Neuronal stem cell (in vitro differentiated cells): ENCODE results near the gene MYO16.
A peak's percentile ranks its signal among the peaks of the same experiment; 100 is the strongest.

Source experiments
- DNase-seq: peaks from one replicate; pipeline ENCODE4 v3.0.0-alpha.2; 2013; ENCODE audit warnings: low spot score
- H2AFZ ChIP-seq: one replicate; pipeline ENCODE4 v1.6.1; 2013; ENCODE audit warnings: mild to moderate bottlenecking, low read length, inconsistent platforms
- H2AK5ac ChIP-seq: 2 replicates; pipeline ENCODE4 v1.6.1; 2013; ENCODE audit warnings: low read depth, mild to moderate bottlenecking, inconsistent platforms, low read length, moderate library complexity, mixed read lengths
- H2BK120ac ChIP-seq: 2 replicates; pipeline ENCODE4 v1.6.1; 2013; ENCODE audit warnings: low read depth, mild to moderate bottlenecking, inconsistent platforms, low read length, moderate library complexity, mixed read lengths
- H2BK12ac ChIP-seq: one replicate; pipeline ENCODE4 v1.6.1; 2013; ENCODE audit warnings: low read length, inconsistent platforms
- H2BK15ac ChIP-seq: 2 replicates; pipeline ENCODE4 v1.6.1; 2013; ENCODE audit warnings: mild to moderate bottlenecking, low read length, inconsistent platforms, mixed read lengths
- H2BK5ac ChIP-seq: one replicate; pipeline ENCODE4 v1.6.1; 2013; ENCODE audit warnings: inconsistent platforms, mild to moderate bottlenecking, low read length, moderate library complexity
- H3K14ac ChIP-seq: one replicate; pipeline ENCODE4 v1.6.1; 2013; ENCODE audit warnings: low read length, inconsistent platforms
- H3K18ac ChIP-seq: 2 replicates; pipeline ENCODE4 v1.6.1; 2013; ENCODE audit warnings: low read length, inconsistent platforms
- H3K23ac ChIP-seq: 2 replicates; pipeline ENCODE4 v1.6.1; 2013; ENCODE audit warnings: low read depth, mild to moderate bottlenecking, mixed read lengths, low read length, inconsistent platforms; ENCODE audit not compliant: poor library complexity
- H3K27ac ChIP-seq: replicated peaks from 3 replicates; pipeline ENCODE4 v1.5.1; 2013; ENCODE audit warnings: low read length, inconsistent platforms
- H3K27me3 ChIP-seq, 3 experiments: 2 replicates each; pipeline ENCODE4 v1.6.1; 2013; ENCODE audit warnings: low read length in 3 of 3, mild to moderate bottlenecking in 2 of 3, inconsistent platforms in 1 of 3, low read depth in 1 of 3, mixed read lengths in 1 of 3, moderate library complexity in 1 of 3; ENCODE audit not compliant: control insufficient read depth in 3 of 3, insufficient read depth in 3 of 3
- H3K36me3 ChIP-seq, 2 donors: replicated peaks in 1 of 2; 2 replicates each; pipeline ENCODE4 v1.6.1; 2013; ENCODE audit warnings: low read length in 2 of 2; ENCODE audit not compliant: control insufficient read depth in 2 of 2, insufficient read depth in 2 of 2
- H3K4ac ChIP-seq: 2 replicates; pipeline ENCODE4 v1.6.1; 2013; ENCODE audit warnings: inconsistent platforms, mild to moderate bottlenecking, low read length, moderate library complexity
- H3K4me1 ChIP-seq, 2 donors: 1 replicate in 1 of 2; 2 replicates in 1 of 2; pipeline ENCODE4 v1.6.1; 2013; ENCODE audit warnings: low read length in 2 of 2, low read depth in 1 of 2; ENCODE audit not compliant: control insufficient read depth in 2 of 2, insufficient read depth in 1 of 2
- H3K4me2 ChIP-seq: one replicate; pipeline ENCODE4 v1.6.1; 2013; ENCODE audit warnings: mild to moderate bottlenecking, low read length, inconsistent platforms; ENCODE audit not compliant: insufficient read depth, poor library complexity, severe bottlenecking
- H3K4me3 ChIP-seq, 2 donors: 2 replicates each; pipeline ENCODE4 v1.5.1; 2013; ENCODE audit warnings: low read length in 2 of 2, mild to moderate bottlenecking in 2 of 2, inconsistent platforms in 1 of 2, moderate library complexity in 1 of 2
- H3K79me1 ChIP-seq: one replicate; pipeline ENCODE4 v1.6.1; 2013; ENCODE audit warnings: low read depth, mild to moderate bottlenecking, inconsistent platforms, low read length, moderate library complexity
- H3K9ac ChIP-seq: one replicate; pipeline ENCODE4 v1.6.1; 2013; ENCODE audit warnings: mild to moderate bottlenecking, low read depth, low read length, inconsistent platforms; ENCODE audit not compliant: poor library complexity
- H3K9me3 ChIP-seq, 2 donors: replicated peaks in 1 of 2; 2 replicates each; pipeline versions ENCODE3 to v1.6.1; 2013; ENCODE audit warnings: low read length in 2 of 2, mild to moderate bottlenecking in 2 of 2, inconsistent platforms in 1 of 2, low read depth in 1 of 2, mixed read lengths in 1 of 2, moderate library complexity in 1 of 2; ENCODE audit not compliant: control insufficient read depth in 2 of 2, insufficient read depth in 1 of 2
- H4K8ac ChIP-seq: one replicate; pipeline ENCODE4 v1.6.1; 2013; ENCODE audit warnings: low read depth, mild to moderate bottlenecking, inconsistent platforms, low read length, moderate library complexity
- H4K91ac ChIP-seq: one replicate; pipeline ENCODE4 v1.6.1; 2013; ENCODE audit warnings: low read length, low read depth, mild to moderate bottlenecking, inconsistent platforms; ENCODE audit not compliant: poor library complexity
- WGBS, 2 donors: extraction: QIAGEN DNeasy Blood & Tissue Kit; methylation state at CpG; one replicate each; pipeline ENCODE4 v1.1.7; 2013; ENCODE audit warnings: missing lambda C conversion rate in 2 of 2, mixed read lengths in 1 of 2; ENCODE audit not compliant: insufficient read length in 2 of 2, insufficient replicate concordance in 1 of 2; ENCODE audit errors: extremely low coverage in 2 of 2; 5-methylcytosine and 5-hydroxymethylcytosine counted together

Gene MYO16

GRCh38 chr13:109204252-109204651, 574.8 kb downstream of the MYO16 start:
- Histone ChIP-seq H3K18ac (no peak overlapping the region), H2AK5ac (no peak overlapping the region), H3K4me2 (no peak overlapping the region), H3K27me3 (no peaks in the 10 kb centered on the region), H3K4me3 (no peak overlapping the region), H3K4me1 (peaks cover 4% of the 10 kb centered on the region in 2 donors), H2BK12ac (no peak overlapping the region), H4K8ac (no peak overlapping the region), H2BK5ac (no peak overlapping the region), H3K9ac (no peak overlapping the region), H3K23ac (no peak overlapping the region), H2BK15ac (no peak overlapping the region), H2AFZ (no peak overlapping the region), H4K91ac (no peak overlapping the region), H2BK120ac (no peak overlapping the region), H3K14ac (no peak overlapping the region), H3K9me3 (peaks cover 0 to 2% of the 10 kb centered on the region in 2 donors), H3K79me1 (no peaks in the 10 kb centered on the region), H3K4ac (no peak overlapping the region), H3K36me3 (no peaks in the 10 kb centered on the region), H3K27ac (no peak overlapping the region)
- WGBS, 2 donors = no CpG with 5 or more reads among the region's 2 CpGs
- DNase-seq = no peak

- Histone ChIP-seq H4K8ac (no peak overlapping the region), H3K27ac (no peak overlapping the region), H2AFZ (no peak overlapping the region), H3K4ac (no peak overlapping the region), H2BK5ac (no peak overlapping the region), H3K9ac (no peak overlapping the region), H3K23ac (no peak overlapping the region), H3K4me3 (no peak overlapping the region), H3K36me3 (no peaks in the 10 kb centered on the region), H3K18ac (no peak overlapping the region), H2BK15ac (no peak overlapping the region), H2BK120ac (no peak overlapping the region), H3K4me1 (peaks cover 4% of the 10 kb centered on the region in 2 donors), H3K79me1 (no peaks in the 10 kb centered on the region), H3K14ac (no peak overlapping the region), H3K9me3 (peaks cover 0 to 2% of the 10 kb centered on the region in 2 donors), H3K27me3 (no peaks in the 10 kb centered on the region), H3K4me2 (no peak overlapping the region), H2AK5ac (no peak overlapping the region), H2BK12ac (no peak overlapping the region), H4K91ac (no peak overlapping the region)
- no peak for DNase-seq
- no CpG with 5 or more reads among the region's 4 CpGs for WGBS, 2 donors
Observed at GRCh38 chr13:109204657-109205056, 575.2 kb downstream of the MYO16 start.

GRCh38 chr13:109205315-109205714, 575.9 kb downstream of the MYO16 start:
- peaks cover 4% of the 10 kb centered on the region in 2 donors for H3K4me1 ChIP-seq
- no peak overlapping the region for H3K4ac ChIP-seq
- H2BK12ac ChIP-seq = no peak overlapping the region
- no peak overlapping the region for H4K91ac ChIP-seq
- no peak for DNase-seq
- no CpG with 5 or more reads among the region's 2 CpGs for WGBS, 2 donors
- no peak overlapping the region for H4K8ac ChIP-seq
- H3K4me3 ChIP-seq = no peak overlapping the region
- peaks cover 0 to 2% of the 10 kb centered on the region in 2 donors for H3K9me3 ChIP-seq
- no peak overlapping the region for H3K9ac ChIP-seq
- no peak overlapping the region for H2BK15ac ChIP-seq
- no peaks in the 10 kb centered on the region for H3K27me3 ChIP-seq
- no peak overlapping the region for H3K4me2 ChIP-seq
- no peaks in the 10 kb centered on the region for H3K79me1 ChIP-seq
- H2BK120ac ChIP-seq = no peak overlapping the region
- H2AK5ac ChIP-seq = no peak overlapping the region
- H3K14ac ChIP-seq = no peak overlapping the region
- no peak overlapping the region for H3K23ac ChIP-seq
- no peak overlapping the region for H2BK5ac ChIP-seq
- no peak overlapping the region for H3K27ac ChIP-seq
- H2AFZ ChIP-seq = no peak overlapping the region
- H3K36me3 ChIP-seq = no peaks in the 10 kb centered on the region
- no peak overlapping the region for H3K18ac ChIP-seq

GRCh38 chr13:109206616-109207015, 577.2 kb downstream of the MYO16 start:
- Histone ChIP-seq H2AK5ac (no peak overlapping the region), H3K36me3 (no peaks in the 10 kb centered on the region), H3K18ac (peak overlapping the region; percentile 33), H2BK5ac (no peak overlapping the region), H2BK120ac (no peak overlapping the region), H3K4ac (no peak overlapping the region), H3K9me3 (peaks cover 0 to 2% of the 10 kb centered on the region in 2 donors), H4K91ac (no peak overlapping the region), H3K27ac (no peak overlapping the region), H3K4me2 (no peak overlapping the region), H2BK15ac (no peak overlapping the region), H3K27me3 (no peaks in the 10 kb centered on the region), H3K4me1 (peaks cover 2 to 6% of the 10 kb centered on the region in 2 donors), H3K14ac (peak overlapping the region; percentile 73), H3K23ac (no peak overlapping the region), H3K79me1 (no peaks in the 10 kb centered on the region), H4K8ac (no peak overlapping the region), H3K9ac (no peak overlapping the region), H2BK12ac (no peak overlapping the region), H2AFZ (peak overlapping the region; percentile 57), H3K4me3 (no peak overlapping the region)
- WGBS, 2 donors = no CpG with 5 or more reads among the region's 7 CpGs
- no peak for DNase-seq
